ENCODE measurements around the gene STX2.
"Not testable (repeated sequence)": the region's sequence is repeated elsewhere in the genome, so short reads cannot be mapped to it uniquely, and the experiment has no call there.

STX2 gene

GRCh38 chr12:130868412-130868811, 29.4 kb upstream of the STX2 start:
- no peak for FAIRE-seq

DNA sequence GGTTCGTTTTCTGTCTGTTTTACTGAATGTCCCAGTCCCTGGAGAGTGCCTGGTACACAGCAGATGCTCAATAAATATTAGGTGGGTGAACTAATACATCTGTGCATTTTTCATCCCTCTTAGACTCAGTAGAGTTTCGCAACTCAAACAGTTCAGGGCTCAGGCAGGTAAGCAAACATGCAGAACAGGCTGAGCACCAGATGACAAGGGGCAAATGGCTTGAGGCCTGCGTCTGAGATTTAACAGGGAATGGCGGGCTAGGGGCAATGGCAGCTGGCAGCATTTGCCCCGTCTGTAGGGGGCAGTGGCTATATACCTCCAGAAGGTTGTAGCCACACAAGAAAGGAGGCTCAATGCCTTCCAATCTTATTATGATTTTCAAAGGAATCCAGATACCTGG, 24.2 kb upstream of the STX2 start:
- no peak for FAIRE-seq

DNA sequence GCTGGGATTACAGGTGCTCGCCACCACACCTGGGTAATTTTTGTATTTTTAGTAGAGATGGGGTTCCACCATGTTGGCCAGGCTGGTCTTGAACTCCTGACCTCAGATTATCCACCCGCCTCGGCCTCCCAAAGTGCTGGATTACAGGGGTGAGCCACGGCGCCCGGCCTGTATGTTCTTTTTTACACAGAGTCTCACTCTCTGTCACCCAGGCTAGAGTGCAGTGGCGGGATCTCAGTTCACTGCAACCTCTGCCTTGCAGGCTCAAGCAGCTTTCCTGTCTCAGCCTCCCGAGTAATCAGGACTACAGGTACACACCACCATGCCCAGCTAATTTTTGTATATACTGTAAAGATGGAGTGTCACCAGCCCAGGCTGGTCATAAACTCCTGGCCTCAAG, 23.7 kb upstream of the STX2 start:
- FAIRE-seq: not testable (repeated sequence)

DNA sequence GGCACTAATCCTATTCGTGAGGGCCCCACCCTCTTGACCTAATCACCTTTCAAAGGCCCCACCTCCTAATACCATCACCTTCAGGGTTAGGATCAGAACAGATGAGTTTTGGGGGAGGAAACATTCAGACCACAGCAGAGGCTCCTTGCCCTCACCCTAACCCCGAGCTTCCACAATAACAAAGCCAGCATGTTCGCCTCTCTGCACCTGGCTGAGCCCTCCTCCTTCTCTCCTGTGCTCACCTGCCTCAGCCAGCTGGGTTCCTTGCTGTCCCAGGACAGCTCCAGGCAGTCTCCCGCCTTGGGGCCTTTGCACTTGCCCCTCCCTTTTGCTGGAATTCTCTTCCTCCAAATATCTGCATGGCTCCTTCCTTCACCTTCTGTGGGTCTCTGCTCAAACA, 23.1 kb upstream of the STX2 start:
- FAIRE-seq: no peak

DNA sequence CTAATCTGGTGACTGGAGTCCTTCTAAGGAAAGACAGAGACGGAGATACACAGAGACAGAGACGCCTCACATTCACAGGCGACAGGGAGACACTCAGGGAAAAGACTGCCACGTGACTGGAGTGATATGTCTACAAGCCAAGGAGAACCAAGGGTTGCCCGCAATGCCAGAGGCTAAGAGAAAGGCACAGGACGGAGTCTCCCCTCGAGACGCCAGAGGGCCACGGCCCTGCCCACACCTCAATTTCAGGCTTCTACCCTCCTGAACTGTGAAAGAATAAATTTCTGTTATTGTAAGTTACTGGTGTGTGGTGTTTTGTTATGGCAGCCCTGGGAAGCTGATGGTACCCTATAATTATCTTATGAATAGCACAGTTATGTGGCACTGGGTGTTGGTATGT, 21.3 kb upstream of the STX2 start:
- FAIRE-seq: no peak

GRCh38 chr12:130859161-130859560, 20.1 kb upstream of the STX2 start:
- FAIRE-seq: no peak

DNA sequence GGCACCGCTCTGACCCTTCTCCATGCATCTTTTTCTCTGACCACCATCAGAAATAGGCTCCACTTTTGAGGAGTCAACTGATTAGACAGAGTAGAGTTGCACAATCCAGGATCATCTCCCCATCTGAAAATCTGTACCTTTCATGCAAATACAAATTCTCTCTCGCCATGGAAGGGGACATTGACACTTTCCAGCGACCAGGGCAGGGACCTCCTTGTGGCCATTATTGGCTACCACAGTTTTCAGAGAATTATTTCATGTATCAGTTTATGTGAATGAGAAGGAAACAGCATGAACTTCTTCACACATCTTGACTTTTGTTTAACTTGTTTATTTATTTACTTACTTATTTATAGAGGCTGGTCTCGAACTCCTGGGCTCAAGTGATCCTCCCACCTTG, 19.0 kb upstream of the STX2 start:
- no peak for FAIRE-seq

GRCh38 chr12:130856088-130856487, 17.0 kb upstream of the STX2 start:
- FAIRE-seq: no peak

GRCh38 chr12:130850418-130851021, 11.5 kb upstream of the STX2 start:
- FAIRE-seq: no peak

GRCh38 chr12:130849561-130850417, 10.7 kb upstream of the STX2 start:
- no peak for FAIRE-seq

- FAIRE-seq: not testable (repeated sequence)
Observed at GRCh38 chr12:130848785-130849305, 9.8 kb upstream of the STX2 start.

- not testable (repeated sequence) for FAIRE-seq
Observed at GRCh38 chr12:130848105-130848504, 9.1 kb upstream of the STX2 start.

DNA sequence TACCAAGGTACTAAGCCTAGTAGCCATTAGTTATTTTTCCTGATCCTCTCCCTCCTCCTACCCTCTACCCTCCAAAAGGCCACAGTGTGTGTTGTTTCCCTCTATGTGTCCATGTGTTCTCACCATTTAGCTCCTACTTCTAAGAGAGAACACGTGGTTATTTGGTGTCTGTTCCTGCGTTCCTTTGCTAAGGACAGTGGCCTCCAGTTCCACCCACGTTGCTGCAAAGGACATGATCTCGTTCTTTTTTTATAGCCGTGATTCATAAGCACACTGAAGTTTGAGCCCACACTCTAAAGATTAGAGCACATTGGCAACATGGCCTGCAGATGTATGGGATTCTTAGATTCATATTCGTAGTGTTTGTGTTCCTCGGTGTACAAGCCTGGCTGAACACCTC, 8.1 kb upstream of the STX2 start:
- FAIRE-seq: no peak

GRCh38 chr12:130846369-130846768, 7.3 kb upstream of the STX2 start:
- no peak for FAIRE-seq

- no peak for FAIRE-seq
Observed at GRCh38 chr12:130839770-130840404, 837 bp upstream of the STX2 start.

DNA sequence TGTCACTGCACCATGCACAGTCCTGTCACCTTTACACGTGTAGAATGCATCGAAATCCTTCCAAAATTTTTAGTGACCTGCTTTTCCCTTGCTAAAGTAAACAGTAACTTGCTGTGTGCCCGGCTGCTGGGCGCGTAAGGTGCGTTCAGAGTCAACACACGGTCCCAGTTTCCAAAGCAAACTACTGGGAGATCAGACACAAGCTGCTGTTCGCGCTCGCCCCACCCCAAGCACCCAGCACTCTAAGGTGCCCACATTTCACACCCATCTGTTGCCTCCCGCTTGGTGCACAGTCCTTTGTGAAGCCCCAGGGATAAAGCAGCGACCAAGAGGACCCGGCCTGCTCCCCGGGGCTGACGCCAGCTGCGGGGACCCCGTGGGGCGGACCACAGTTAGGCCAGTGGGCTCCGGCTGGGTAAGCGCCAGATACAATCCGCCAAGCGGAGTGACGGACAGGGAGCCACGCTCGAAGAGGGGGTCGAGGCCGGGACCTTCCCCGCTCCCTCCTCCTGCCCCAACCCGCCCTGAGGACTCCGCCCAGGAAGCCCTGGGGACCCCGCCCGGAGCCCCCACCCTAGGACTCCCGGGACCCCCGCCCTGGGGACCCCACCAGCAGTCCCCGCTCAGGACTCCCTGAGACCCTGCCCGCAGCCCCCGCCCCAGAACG, 633 bp downstream of the STX2 start:
- FAIRE-seq: no peak

DNA sequence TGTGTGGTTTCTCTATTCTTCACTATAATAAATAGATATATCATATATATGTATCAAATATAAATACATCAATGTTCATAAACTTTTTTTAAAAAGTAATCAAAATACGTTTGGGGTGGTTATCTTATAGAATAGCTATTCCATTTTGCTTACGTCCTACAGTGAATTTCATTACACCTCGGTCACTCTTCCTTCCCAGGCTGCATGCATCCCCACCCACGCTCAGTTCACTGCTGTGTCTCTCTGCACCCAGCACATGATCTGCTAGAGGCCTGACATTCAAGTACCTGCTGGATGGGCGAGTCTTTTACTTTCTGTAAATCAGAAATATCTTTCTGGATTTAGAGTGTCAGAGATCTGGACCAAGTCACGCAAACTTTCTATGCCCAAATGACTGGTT, 3.6 kb downstream of the STX2 start:
- no peak for FAIRE-seq

- FAIRE-seq: no peak
Observed at GRCh38 chr12:130835011-130835410, 4.0 kb downstream of the STX2 start.

DNA sequence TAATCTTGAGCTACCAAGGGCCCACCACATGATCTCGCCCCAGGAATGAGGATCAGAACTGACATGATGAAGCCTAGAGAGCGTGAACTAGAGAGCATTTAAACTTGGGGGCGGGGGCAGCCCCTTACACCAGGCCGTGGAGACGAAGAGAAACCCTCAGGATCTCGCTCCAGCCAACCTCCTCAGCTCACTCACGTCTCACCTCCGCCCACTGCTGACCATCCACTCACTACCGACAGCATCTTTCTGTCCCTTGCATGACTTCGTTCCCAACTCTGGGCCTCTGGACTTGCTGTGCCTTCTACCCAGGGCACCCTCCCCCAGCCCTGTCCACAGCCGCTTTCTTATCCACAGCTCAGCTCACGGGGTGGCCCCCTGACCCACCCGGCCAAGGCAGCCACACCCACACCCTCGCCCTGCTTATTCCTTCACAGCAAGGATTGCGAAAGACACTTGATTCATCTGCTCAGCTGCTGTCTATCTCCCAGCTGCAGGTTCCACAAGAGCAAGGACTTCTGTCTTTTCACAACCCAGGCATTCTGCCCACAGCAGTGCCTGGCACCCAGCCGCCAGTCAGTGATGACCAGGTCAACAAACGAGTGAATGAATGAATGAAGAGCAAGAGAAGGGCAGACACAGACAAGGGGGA, 6.4 kb downstream of the STX2 start:
- FAIRE-seq: no peak

DNA sequence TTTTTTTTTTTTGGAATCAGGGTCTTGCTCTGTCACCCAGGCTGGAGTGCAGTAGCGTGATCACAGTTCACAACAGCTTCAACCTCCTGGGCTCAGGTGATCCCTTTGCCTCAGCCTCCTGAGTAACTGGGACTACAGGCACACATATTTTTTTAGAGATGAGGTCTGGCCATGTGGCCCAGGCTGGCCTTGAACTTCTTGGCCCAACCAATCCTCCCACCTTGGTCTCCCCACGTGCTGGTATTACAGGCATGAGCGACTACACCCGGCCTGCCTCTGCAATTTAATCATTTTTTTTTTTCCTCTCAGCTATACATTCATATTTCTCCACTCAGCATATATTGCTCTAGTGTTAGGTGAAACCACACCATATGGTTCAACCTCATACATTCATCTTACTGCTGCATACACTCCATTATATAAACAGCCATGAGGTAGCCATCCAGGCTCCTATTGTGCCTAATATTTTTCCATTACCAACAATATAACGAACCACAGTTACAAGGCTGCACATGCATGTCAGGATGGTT, 7.1 kb downstream of the STX2 start:
- FAIRE-seq: no peak

- no peak for FAIRE-seq
Observed at GRCh38 chr12:130831246-130831645, 7.8 kb downstream of the STX2 start.

DNA sequence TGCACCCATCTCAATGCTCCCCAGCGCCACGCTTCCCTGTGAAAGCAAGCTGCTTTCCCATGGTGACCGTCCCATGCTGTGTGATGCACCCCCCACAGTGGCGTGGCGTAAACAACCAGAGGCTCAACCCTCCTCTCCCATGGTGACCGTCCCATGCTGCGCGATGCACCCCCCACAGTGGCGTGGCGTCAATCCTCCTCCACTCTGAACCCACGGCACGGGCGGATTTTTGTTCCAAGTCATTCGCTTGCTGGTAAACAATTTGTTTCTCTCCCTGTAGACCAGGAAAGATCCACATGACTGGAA, 8.9 kb downstream of the STX2 start:
- no peak for FAIRE-seq

All from endometrium (tissue), 2 donors.